Activated B cell treated with CpG ODN at 0.5 μM for 24 hours (primary cell): ENCODE results near the gene OBSCN. TPM values are rescaled to one million over a fixed set of nuclear protein-coding genes. Genes with fewer than 3 reads are reported as not detected.

Experiments used
- ATAC-seq: fragments of 200-7000 bp; cut with Tn5 transposase; one replicate; pipeline ENCODE4 v1.10.0; 2021; ENCODE audit warnings: low read depth, mild to moderate bottlenecking, moderate library complexity
- CTCF ChIA-PET: fragments of 350-600 bp; sonication (Branson Sonifier 250); formaldehyde crosslinking; loops from one replicate; lab custom pipeline; 2021; ENCODE audit warnings: antibody characterized with exemption; lab: Charles Lee
- POLR2A ChIA-PET: fragments of 350-600 bp; sonication (Branson Sonifier 250); formaldehyde crosslinking; loops from one replicate; lab custom pipeline; 2021; ENCODE audit warnings: antibody characterized with exemption; lab: Charles Lee
- DNase-seq: peaks from one replicate; pipeline ENCODE4 v3.0.0; 2022
- H3K27ac Mint-ChIP-seq: one replicate; pipeline ENCODE4 v1.8.0; 2020; ENCODE audit warnings: mixed read lengths
- H3K27me3 Mint-ChIP-seq: one replicate; pipeline ENCODE4 v1.8.0; 2021; ENCODE audit warnings: mixed read lengths
- H3K36me3 Mint-ChIP-seq: one replicate; pipeline ENCODE4 v1.8.0; 2021; ENCODE audit warnings: low read depth, mixed read lengths
- H3K4me1 Mint-ChIP-seq: one replicate; pipeline ENCODE4 v1.8.0; 2021; ENCODE audit warnings: mixed read lengths
- H3K4me3 Mint-ChIP-seq: one replicate; pipeline ENCODE4 v1.8.0; 2020; ENCODE audit warnings: mild to moderate bottlenecking, mixed read lengths
- H3K9me3 Mint-ChIP-seq: one replicate; pipeline ENCODE4 v1.8.0; 2020; ENCODE audit warnings: mixed read lengths
- intact Hi-C: fragments of 100-400 bp; cut with micrococcal nuclease; formaldehyde crosslinking; loops from one replicate; pipeline ENCODE4 v1.15.1; 2024
- total RNA-seq: library from RNA; stranded (reverse); gene quantifications from 2 replicates; pipeline ENCODE4 v1.2.3, GENCODE V29; 2022
- TF ChIP-seq, protein P1 (sequence below): fragments of 200-600 bp; IDR thresholded peaks from one replicate; pipeline ENCODE4 v1.8.0; 2022; ENCODE audit warnings: antibody characterized with exemption, mild to moderate bottlenecking

OBSCN gene
- total RNA-seq, 1 donor from 2014 or later = 19.8 TPM

DNA sequence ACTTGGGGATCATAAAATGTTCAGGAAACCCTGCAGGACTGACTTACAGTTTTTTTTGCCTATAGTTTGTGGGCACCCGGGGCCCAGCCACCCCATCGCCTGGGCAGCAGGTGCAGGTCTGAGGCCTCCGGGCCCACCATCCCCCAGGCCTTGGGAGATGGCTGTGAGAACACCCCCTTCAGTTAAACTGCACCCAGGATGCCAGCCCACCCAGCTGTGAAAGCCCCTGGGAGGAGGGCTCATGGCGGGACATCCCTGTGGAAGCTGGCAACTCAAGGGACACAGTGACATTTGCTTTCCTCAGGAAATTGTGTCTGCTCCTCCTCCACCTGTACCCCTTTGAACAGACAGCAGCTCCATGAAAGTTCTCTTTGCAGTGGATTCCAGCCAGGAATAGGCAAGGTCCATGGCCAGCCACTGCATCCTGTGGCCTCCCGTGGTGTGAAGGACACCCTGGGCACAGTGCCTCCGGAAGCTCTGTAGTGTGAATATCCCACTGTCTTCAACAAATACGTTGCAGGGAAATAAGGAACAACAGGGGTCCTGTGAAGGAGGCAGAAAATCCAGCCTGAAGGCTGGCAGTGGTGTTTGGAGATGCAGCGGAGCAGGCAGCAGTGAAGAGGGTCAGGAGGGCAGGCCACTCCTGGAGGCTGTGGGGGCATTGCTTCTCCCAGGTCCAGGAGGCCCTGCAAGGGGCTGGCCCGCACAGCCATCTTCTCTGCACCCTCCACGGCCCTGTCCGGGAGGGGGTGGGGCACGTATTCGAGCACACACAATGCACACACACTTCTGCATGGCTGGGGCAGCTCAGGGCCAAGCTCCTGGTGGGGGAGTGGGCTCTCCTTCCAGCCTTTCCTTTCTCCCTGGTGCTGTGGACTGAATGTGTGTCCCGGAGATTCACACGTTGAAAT is 2.1 kb upstream of the OBSCN start:
- Mint-ChIP-seq H3K36me3 (no peaks in the 10 kb centered on the region), H3K9me3 (no peaks in the 10 kb centered on the region), H3K27ac (no peak overlapping the region)

DNA sequence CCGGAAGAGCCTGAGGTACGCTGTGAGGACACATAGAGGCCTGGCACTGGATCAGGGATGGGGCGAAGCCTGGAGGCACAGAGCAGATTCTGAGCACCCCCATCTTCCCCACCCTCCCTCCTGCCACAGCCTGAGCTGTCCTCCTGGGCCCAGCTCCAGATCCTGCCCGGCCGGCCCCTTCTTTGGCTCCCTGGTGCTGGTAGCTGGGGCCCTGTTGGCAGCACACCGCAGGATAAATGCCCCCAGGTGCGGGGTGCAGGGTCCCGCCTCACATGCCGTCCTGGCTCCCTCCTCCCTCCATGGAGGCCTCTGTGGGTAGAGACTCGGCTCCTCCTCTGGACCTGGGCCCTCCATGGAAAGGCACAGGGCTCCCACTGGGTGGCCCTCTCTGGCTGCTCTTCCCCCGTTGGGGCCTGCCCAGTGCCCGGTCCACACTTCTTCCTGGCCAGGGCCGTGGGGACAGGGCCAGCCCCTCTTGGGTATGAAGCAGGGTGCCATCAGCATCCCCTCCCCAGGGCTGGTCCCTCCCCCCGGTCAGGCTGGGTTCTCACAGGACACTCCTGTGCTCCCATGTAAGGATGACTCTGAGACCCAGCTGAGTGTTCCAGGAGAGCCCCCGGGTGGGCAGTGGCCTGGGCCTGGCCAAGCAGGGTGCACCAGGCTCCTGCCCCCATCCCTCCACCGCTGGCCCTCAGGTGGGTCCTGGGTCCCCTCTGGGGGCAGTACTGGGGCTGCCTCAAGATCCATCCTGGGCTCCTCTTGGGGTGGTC is 1.1 kb upstream of the OBSCN start:
- intact Hi-C loops = no loop called here
- TF ChIP-seq, protein P1, sequence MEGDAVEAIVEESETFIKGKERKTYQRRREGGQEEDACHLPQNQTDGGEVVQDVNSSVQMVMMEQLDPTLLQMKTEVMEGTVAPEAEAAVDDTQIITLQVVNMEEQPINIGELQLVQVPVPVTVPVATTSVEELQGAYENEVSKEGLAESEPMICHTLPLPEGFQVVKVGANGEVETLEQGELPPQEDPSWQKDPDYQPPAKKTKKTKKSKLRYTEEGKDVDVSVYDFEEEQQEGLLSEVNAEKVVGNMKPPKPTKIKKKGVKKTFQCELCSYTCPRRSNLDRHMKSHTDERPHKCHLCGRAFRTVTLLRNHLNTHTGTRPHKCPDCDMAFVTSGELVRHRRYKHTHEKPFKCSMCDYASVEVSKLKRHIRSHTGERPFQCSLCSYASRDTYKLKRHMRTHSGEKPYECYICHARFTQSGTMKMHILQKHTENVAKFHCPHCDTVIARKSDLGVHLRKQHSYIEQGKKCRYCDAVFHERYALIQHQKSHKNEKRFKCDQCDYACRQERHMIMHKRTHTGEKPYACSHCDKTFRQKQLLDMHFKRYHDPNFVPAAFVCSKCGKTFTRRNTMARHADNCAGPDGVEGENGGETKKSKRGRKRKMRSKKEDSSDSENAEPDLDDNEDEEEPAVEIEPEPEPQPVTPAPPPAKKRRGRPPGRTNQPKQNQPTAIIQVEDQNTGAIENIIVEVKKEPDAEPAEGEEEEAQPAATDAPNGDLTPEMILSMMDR = no peak
- no peak overlapping the region for H3K27ac Mint-ChIP-seq
- POLR2A ChIA-PET = no interaction called here
- no peaks in the 10 kb centered on the region for H3K4me1 Mint-ChIP-seq
- no peaks in the 10 kb centered on the region for H3K27me3 Mint-ChIP-seq
- no peaks in the 10 kb centered on the region for H3K36me3 Mint-ChIP-seq
- H3K4me3 Mint-ChIP-seq = no peak overlapping the region
- no peaks in the 10 kb centered on the region for H3K9me3 Mint-ChIP-seq
- CTCF ChIA-PET = no interaction called here
- no peak for ATAC-seq
- DNase-seq = no peak

More for the DNA sequence above, 2.1 kb upstream of the OBSCN start:
- ChIA-PET CTCF (no interaction called here), POLR2A (no interaction called here)
- TF ChIP-seq, protein P1 = no peak
- intact Hi-C loops = no loop called here
- H3K4me3 Mint-ChIP-seq = no peak overlapping the region
- H3K4me1 Mint-ChIP-seq = no peaks in the 10 kb centered on the region
- ATAC-seq = no peak
- DNase-seq = no peak
- H3K27me3 Mint-ChIP-seq = no peaks in the 10 kb centered on the region

DNA sequence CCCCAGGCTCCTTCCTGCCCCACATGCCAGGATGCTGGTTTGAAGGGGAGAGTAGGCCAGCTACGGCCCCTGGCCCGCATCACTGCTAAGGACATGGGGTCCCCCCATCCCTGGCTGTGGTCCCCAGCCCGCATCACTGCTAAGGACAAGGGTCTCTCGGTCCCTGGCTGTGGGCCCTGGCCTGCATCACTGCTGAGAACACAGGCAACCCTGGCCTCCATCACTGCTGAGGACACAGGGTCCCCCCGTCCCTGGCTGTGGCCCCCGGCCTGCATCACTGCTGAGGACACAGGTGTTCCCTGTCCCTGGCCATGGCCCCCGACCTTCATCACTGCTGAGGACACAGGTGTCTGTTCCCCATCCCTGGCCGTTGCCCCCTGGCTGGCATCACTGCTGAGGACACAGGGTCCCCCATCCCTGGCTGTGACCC is 448 bp upstream of the OBSCN start:
- DNase-seq = no peak
- Mint-ChIP-seq H3K4me3 (no peak overlapping the region), H3K27me3 (no peaks in the 10 kb centered on the region), H3K27ac (no peak overlapping the region), H3K36me3 (no peaks in the 10 kb centered on the region), H3K9me3 (no peaks in the 10 kb centered on the region), H3K4me1 (no peaks in the 10 kb centered on the region)
- intact Hi-C loops = no loop called here
- no peak for ATAC-seq
- CTCF ChIA-PET = no interaction called here
- TF ChIP-seq, protein P1 = no peak
- POLR2A ChIA-PET = no interaction called here

DNA sequence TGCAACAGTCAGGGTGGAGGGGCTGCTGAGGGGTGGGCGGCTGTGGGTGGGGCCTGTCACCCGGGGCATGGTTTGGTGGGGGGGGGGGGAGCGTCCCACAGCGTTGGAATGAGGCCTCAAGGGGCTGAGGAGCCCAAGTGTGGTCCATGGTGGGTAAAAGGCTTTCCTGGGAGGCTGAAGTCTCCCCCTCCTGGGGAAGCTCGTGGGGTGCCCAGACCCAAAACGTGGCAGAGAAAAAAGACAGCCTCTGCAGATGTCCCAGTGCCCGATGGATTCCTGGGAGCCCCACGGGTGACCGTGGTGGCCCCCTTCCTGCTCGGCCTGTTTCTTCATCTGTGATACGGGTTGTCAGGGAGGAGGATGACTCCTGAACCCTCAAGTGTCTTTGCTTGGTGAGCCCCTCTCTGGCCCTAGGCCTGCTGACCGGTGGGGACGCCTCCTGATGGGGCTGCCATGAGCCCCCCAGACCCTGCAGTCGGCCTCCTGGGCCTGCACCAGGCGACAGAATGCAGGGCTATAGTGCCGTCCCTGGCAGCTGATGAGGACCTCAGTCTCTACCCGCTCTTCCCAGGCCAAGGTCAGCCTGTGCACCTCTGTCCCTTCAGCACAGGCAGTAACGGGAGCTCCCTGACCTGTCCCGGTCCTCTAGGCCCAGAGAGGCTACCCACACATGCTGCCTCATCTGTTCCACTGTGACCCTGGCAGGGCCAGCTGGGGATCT is 1.1 kb downstream of the OBSCN start:
- no peaks in the 10 kb centered on the region for H3K27me3 Mint-ChIP-seq
- no peak overlapping the region for H3K4me3 Mint-ChIP-seq
- no peak overlapping the region for H3K27ac Mint-ChIP-seq
- CTCF ChIA-PET = no interaction called here
- peaks cover 2% of the 10 kb centered on the region for H3K4me1 Mint-ChIP-seq
- TF ChIP-seq, protein P1 = no peak
- ATAC-seq = no peak
- no peak for DNase-seq
- POLR2A ChIA-PET = no interaction called here
- no peaks in the 10 kb centered on the region for H3K9me3 Mint-ChIP-seq
- H3K36me3 Mint-ChIP-seq = no peaks in the 10 kb centered on the region
- intact Hi-C loops = no loop called here
